ENCODE results near the gene LTC4S. TPM values are rescaled to one million over a fixed set of nuclear protein-coding genes. Genes with fewer than 3 reads are reported as not detected.

The LTC4S gene
- polyA plus RNA-seq, 6 donors from 2014 or later, result 0.49 to 0.82 (median 0.63) TPM; not detected in 3

DNA sequence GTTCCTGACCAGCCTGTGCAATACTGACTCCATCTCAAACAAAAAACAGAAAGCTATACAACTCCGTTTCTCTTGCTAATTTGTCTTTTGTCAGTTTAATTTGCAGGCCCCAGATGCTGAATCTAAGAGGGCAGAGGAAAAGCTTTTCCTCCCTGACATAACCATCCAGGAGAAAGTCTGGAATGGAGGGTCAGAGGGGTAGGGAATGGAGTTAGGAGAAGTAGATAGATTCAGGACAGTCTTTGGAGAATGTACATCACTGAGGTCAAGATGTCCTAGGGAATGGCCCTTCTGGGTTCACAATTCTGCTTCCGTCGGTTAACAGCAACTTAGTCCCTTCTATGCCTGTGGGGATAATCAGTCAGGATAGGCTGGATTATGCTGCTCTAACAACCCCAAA, 20.3 kb downstream of the LTC4S start:
- DNase-seq (no peak), ATAC-seq (ENCODE audit: low read depth in 2 of 2) (no peak)
- Mint-ChIP-seq H3K9me3 (no peaks in the 10 kb centered on the region), H3K27me3 (no peaks in the 10 kb centered on the region), H3K4me1 (peaks cover 14 to 20% (median 17%) of the 10 kb centered on the region in 3 donors), H3K36me3 (no peaks in the 10 kb centered on the region), H3K27ac (peak overlapping the region in 1 of 6 donors; percentile 26), H3K4me3 (peak overlapping the region in 2 of 8 donors; percentile 51 to 70)

DNA sequence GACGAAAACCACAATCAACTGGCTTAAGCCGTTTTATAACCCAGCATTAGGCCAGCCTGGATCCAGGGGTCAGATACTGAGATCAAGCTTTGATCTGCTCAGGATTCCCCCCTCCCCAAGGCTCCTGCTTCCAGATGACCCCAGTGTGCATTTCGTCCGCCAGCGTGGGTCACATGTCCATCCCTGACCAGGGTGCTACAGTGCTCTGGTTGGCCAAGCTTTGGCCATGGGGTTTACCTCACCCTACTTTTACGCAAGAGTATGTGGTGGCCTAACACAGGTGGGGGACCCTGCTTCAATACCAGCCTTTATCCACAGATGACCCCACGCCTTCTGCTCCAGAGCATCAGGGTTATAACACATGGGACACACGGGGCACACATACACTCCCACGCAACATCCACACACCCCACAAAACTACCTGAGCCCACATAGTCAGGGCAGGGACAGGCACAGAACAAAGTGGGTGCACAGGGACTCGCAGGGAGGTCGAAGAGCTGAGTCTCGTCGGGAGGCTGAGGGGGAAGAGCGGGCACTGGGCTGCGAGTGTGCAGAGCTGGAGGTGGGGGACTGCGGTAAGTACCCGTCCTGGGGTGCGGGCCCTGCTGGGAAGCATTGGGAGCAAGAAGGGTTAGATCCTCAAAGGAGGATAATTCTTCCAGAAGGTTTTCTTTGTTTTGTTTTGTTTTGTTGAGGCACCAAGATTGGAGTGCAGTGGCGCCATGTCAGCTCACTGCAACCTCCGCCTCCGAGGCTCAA, 21.9 kb downstream of the LTC4S start:
- no peak for DNase-seq
- Mint-ChIP-seq H3K4me1 (peaks cover 23 to 33% (median 30%) of the 10 kb centered on the region in 3 donors), H3K36me3 (no peaks in the 10 kb centered on the region), H3K27ac (peak overlapping the region in 5 of 6 donors; percentile 13 to 98 (median 50)), H3K4me3 (peak overlapping the region; percentile 9 to 92 (median 64)), H3K27me3 (no peaks in the 10 kb centered on the region), H3K9me3 (no peaks in the 10 kb centered on the region)
- ATAC-seq (ENCODE audit: low read depth in 2 of 2), result no peak

DNA sequence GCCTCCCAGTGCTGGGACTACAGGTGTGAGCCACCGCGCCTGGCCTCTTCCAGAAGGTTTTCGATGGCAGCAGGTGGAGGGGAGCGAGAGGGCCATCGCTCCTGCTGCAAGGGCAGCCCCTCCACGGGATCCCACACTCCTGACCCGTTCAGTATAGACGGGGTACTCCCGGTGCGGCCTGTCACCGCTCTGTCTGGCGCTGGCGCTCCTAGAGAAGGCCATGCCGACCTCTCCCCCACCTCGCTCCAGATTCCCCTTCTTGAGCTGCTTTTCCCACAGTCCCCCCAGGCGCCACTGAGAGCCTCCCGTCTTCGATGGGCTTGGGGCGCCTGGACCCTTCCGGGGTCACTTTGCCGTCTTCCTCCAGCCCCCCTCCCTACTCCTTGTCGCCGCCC, 22.6 kb downstream of the LTC4S start:
- Mint-ChIP-seq H3K4me1 (peaks cover 24 to 34% (median 31%) of the 10 kb centered on the region in 3 donors), H3K27ac (peak overlapping the region in 3 of 6 donors; percentile 24 to 98 (median 29))

GRCh38 chr5:179816796-179817469, 23.1 kb downstream of the LTC4S start:
- Mint-ChIP-seq H3K36me3 (no peaks in the 10 kb centered on the region), H3K9me3 (no peaks in the 10 kb centered on the region), H3K4me1 (peaks cover 29 to 40% (median 36%) of the 10 kb centered on the region in 3 donors), H3K27ac (peak overlapping the region in 4 of 6 donors; percentile 21 to 98 (median 79)), H3K27me3 (no peaks in the 10 kb centered on the region), H3K4me3 (peak overlapping the region; percentile 60 to 95 (median 88))
- no peak for DNase-seq
- no peak for ATAC-seq (ENCODE audit: low read depth in 2 of 2)

More for the DNA sequence above, 22.6 kb downstream of the LTC4S start:
- Mint-ChIP-seq H3K9me3 (no peaks in the 10 kb centered on the region), H3K36me3 (no peaks in the 10 kb centered on the region), H3K4me3 (peak overlapping the region in 6 of 8 donors; percentile 54 to 90 (median 69)), H3K27me3 (no peaks in the 10 kb centered on the region)
- DNase-seq, result no peak
- no peak for ATAC-seq (ENCODE audit: low read depth in 2 of 2)

- Mint-ChIP-seq H3K4me1 (peaks cover 34 to 45% (median 41%) of the 10 kb centered on the region in 3 donors), H3K27ac (peak overlapping the region in 4 of 6 donors; percentile 65 to 99 (median 96)), H3K4me3 (peak overlapping the region; percentile 57 to 95 (median 88)), H3K9me3 (no peaks in the 10 kb centered on the region), H3K27me3 (no peaks in the 10 kb centered on the region), H3K36me3 (no peaks in the 10 kb centered on the region)
- ATAC-seq (ENCODE audit: low read depth in 2 of 2) (no peak), DNase-seq (no peak)
Observed at GRCh38 chr5:179817470-179817840, 23.7 kb downstream of the LTC4S start.

DNA sequence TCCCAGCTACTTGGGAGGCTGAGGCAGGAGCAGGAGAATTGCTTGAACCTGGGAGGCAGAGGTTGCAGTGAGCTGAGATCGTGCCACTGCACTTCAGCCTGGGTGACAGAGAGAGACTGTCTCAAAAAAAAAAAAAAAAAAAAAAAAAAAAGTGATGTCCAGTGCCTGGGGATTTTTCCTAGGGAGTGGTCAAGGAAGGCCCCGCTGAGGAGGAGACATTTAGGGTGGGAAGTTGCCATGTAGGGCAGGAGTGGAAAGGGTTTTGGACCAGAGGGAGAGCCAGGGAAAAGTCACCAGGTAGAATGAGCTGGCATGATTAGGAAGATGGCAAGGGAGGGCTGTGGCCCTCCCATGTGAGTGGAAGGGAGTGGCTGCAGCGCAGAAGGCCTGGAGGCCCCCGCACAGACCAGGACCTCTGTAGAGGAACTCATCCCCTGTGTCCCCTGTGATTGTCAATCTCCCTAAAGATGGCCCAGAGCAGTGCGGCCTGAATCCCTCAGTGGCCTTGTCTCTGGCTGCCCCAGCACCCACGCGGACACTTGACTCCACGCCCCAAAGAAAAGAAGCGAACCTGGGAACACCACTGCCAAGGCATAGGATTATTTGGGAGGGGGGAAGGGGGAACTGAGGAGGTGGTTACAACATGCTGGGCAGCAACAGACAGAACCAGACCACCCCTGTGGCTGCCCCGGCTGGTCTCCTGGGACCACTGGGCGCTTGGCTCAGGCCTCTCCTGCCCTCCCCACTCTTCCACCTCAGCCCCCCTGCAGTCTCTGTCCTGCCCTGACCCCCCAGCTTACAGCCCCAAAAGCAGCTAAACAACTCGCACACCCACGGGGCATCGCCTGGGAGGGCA, 24.3 kb downstream of the LTC4S start:
- H3K4me1 Mint-ChIP-seq, result peaks cover 35 to 51% (median 48%) of the 10 kb centered on the region in 3 donors
- H3K27ac Mint-ChIP-seq, result peak overlapping the region; percentile 97 to 99 (median 98)
- no peaks in the 10 kb centered on the region for H3K27me3 Mint-ChIP-seq
- no peaks in the 10 kb centered on the region for H3K36me3 Mint-ChIP-seq
- no peaks in the 10 kb centered on the region for H3K9me3 Mint-ChIP-seq
- ATAC-seq (ENCODE audit: low read depth in 2 of 2) (no peak), DNase-seq (no peak)
- peak overlapping the region; percentile 86 to 95 (median 90) for H3K4me3 Mint-ChIP-seq

- H3K9me3 Mint-ChIP-seq, result no peaks in the 10 kb centered on the region
- peaks cover 35 to 56% (median 53%) of the 10 kb centered on the region in 3 donors for H3K4me1 Mint-ChIP-seq
- peak overlapping the region; percentile 97 to 99 (median 98) for H3K27ac Mint-ChIP-seq
- DNase-seq (peak; percentile 94), ATAC-seq (ENCODE audit: low read depth in 2 of 2) (peak; percentile 70 to 71)
- peak overlapping the region; percentile 86 to 95 (median 90) for H3K4me3 Mint-ChIP-seq
- H3K36me3 Mint-ChIP-seq, result no peaks in the 10 kb centered on the region
- no peaks in the 10 kb centered on the region for H3K27me3 Mint-ChIP-seq
Observed at GRCh38 chr5:179818746-179819295, 25.0 kb downstream of the LTC4S start.

- H3K36me3 Mint-ChIP-seq, result peaks cover 1 to 2% of the 10 kb centered on the region in 2 donors
- ATAC-seq (ENCODE audit: low read depth in 2 of 2), result peak; percentile 3 to 13
- H3K4me1 Mint-ChIP-seq, result peaks cover 36 to 59% (median 59%) of the 10 kb centered on the region in 3 donors
- peak overlapping the region; percentile 80 to 97 (median 92) for H3K4me3 Mint-ChIP-seq
- peak overlapping the region; percentile 89 to 99 (median 98) for H3K27ac Mint-ChIP-seq
- H3K27me3 Mint-ChIP-seq, result no peaks in the 10 kb centered on the region
- H3K9me3 Mint-ChIP-seq, result no peaks in the 10 kb centered on the region
- DNase-seq, result peak; percentile 61
Observed at GRCh38 chr5:179819296-179820126, 25.7 kb downstream of the LTC4S start.

DNA sequence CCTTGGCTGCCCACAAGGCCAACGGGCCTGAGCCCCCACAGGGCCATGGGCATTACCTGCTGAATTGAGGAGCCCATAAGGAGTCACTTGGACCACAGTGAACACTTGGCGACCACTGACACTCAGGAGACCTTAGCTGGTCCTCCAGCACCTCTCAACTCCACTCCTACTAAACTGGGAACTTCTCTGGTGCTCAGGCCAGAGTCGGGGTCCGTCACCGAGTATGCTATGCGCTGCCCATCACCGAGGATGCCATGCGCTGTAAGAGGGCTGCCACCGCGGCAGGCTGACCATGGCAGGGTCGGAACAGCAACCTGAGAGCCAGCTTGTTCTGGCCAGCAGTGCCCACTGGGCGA, 26.3 kb downstream of the LTC4S start:
- DNase-seq, result no peak
- no peaks in the 10 kb centered on the region for H3K27me3 Mint-ChIP-seq
- H3K9me3 Mint-ChIP-seq, result no peaks in the 10 kb centered on the region
- peaks cover 7% of the 10 kb centered on the region in 2 donors for H3K36me3 Mint-ChIP-seq
- H3K4me1 Mint-ChIP-seq, result peaks cover 40 to 64% (median 63%) of the 10 kb centered on the region in 3 donors
- no peak for ATAC-seq (ENCODE audit: low read depth in 2 of 2)
- peak overlapping the region; percentile 89 to 99 (median 98) for H3K27ac Mint-ChIP-seq
- H3K4me3 Mint-ChIP-seq, result peak overlapping the region; percentile 80 to 97 (median 92)

GRCh38 chr5:179820483-179821297, 26.9 kb downstream of the LTC4S start, which contains the start of gene SQSTM1:
TSS of gene SQSTM1 (plus strand) at chr5:179820905. CDS start at chr5:179820937, 32 bp downstream.
- peaks cover 7 to 10% of the 10 kb centered on the region in 2 donors for H3K36me3 Mint-ChIP-seq
- H3K4me1 Mint-ChIP-seq, result peaks cover 39 to 64% (median 61%) of the 10 kb centered on the region in 3 donors
- H3K9me3 Mint-ChIP-seq, result no peaks in the 10 kb centered on the region
- H3K4me3 Mint-ChIP-seq, result peak within 1 kb of the TSS; percentile 90 to 99 (median 96)
- no peaks in the 10 kb centered on the region for H3K27me3 Mint-ChIP-seq
- DNase-seq (peak; percentile 84), ATAC-seq (ENCODE audit: low read depth in 2 of 2) (peak; percentile 33 to 44)
- peak within 1 kb of the TSS; percentile 98 to 99 (median 99) for H3K27ac Mint-ChIP-seq

GRCh38 chr5:179821298-179822058, 27.7 kb downstream of the LTC4S start:
- H3K9me3 Mint-ChIP-seq, result no peaks in the 10 kb centered on the region
- no peaks in the 10 kb centered on the region for H3K27me3 Mint-ChIP-seq
- DNase-seq (peak; percentile 85), ATAC-seq (ENCODE audit: low read depth in 2 of 2) (peak; percentile 45 to 50)
- peak overlapping the region; percentile 90 to 99 (median 96) for H3K4me3 Mint-ChIP-seq
- H3K27ac Mint-ChIP-seq, result peak overlapping the region; percentile 98 to 99 (median 98)
- peaks cover 7 to 10% of the 10 kb centered on the region in 2 donors for H3K36me3 Mint-ChIP-seq
- H3K4me1 Mint-ChIP-seq, result peaks cover 37 to 64% (median 60%) of the 10 kb centered on the region in 3 donors
